ENCODE data around the gene PRR19.

DNA sequence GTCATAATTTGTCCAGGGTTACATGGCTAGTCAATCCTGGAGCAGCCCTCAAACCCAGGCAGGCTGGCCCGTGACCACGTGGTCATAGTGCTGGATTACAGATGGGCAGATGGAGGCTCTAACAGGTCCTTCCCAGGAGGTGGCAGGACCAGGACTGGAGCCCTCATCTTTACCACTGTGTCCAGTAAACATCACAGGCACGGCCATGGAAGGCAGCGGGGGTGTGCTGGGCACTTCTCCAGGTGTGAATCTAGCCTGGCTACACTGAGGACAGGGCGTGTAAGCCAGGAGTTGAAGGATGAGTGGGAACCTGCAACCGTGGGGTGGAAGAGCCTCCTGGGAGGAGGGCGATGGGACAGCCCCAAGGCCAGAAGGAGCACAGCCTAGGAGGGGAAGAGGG, 26.8 kb upstream of the PRR19 start:
- TF ChIP-seq TAF1 (IDR thresholded peaks at IDR 0.05; ENCODE audit: borderline replicate concordance, low read depth, low read length) (no peak), POLR2A (IDR thresholded peaks at IDR 0.05; ENCODE audit: low read depth, low read length) (0 out of 2 replicates have a peak, but pooled peaks have one; percentile 17)

All from GM12892 (cell line).